ENCODE measurements around the gene C9orf85. TPM values are rescaled to one million over a fixed set of nuclear protein-coding genes. Genes with fewer than 3 reads are reported as not detected.
A peak's percentile ranks its signal among the peaks of the same experiment; 100 is the strongest.

The C9orf85 gene
- total RNA-seq, 1 experiment from 2014 or later: 14.4 TPM

- WGBS (ENCODE audit: extremely low coverage, insufficient read length, low lambda C conversion rate): no CpG with 5 or more reads among the region's 4 CpGs
Measured at GRCh38 chr9:71891557-71892189, 19.8 kb upstream of the C9orf85 start.

More at GRCh38 chr9:71891557-71892189, 19.8 kb upstream of the C9orf85 start:
- no peak overlapping the region for H3T11ph ChIP-seq (ENCODE audit: low read length)
- no peak overlapping the region for H2BK15ac ChIP-seq (ENCODE audit: low read depth, low read length)
- H2BK12ac ChIP-seq (ENCODE audit: insufficient read length, low read depth, low read length): no peak overlapping the region
- no peak overlapping the region for H3K4ac ChIP-seq (ENCODE audit: low read depth, low read length)
- H3K36me3 Mint-ChIP-seq (ENCODE audit: insufficient read depth in 1 of 3, low read depth in 3 of 3): peaks cover 2 to 19% (median 12%) of the 10 kb centered on the region in 3 experiments; a peak in 4 of 7 replicates
- no peak overlapping the region for H3K18ac ChIP-seq (ENCODE audit: insufficient read length, low read depth, low read length)
- no peaks in the 10 kb centered on the region for H3K27me3 Mint-ChIP-seq (ENCODE audit: low read depth)
- no peak overlapping the region for H2AK5ac ChIP-seq (ENCODE audit: insufficient read length, low read length)
- H3K4me2 ChIP-seq (ENCODE audit: insufficient read depth, insufficient read length, low read length): no peak overlapping the region
- DNase-seq: no peak
- no peaks in the 10 kb centered on the region for H3K27me3 ChIP-seq (ENCODE audit: insufficient read depth, low read length)
- H3K27ac Mint-ChIP-seq: peak overlapping the region in 1 of 3 experiments; percentile 54; a peak in 2 of 7 replicates
- H4K20me1 ChIP-seq (ENCODE audit: control insufficient read depth, insufficient read depth, insufficient read length): no peaks in the 10 kb centered on the region
- H2AFZ ChIP-seq (ENCODE audit: low read length): no peak overlapping the region
- no peak overlapping the region for H2BK20ac ChIP-seq (ENCODE audit: low read depth, low read length, poor library complexity, severe bottlenecking)
- no peak for TF ChIP-seq CTCF (conservative IDR thresholded peaks at IDR 0.05)
- no peaks in the 10 kb centered on the region for H3K9me3 ChIP-seq (ENCODE audit: control insufficient read depth, low read depth, low read length)
- no peak overlapping the region for H3K9ac ChIP-seq (ENCODE audit: extremely low read depth, insufficient read length, low read length)
- no peaks in the 10 kb centered on the region; the same call in 1 of the 2 replicates for H3K4me1 ChIP-seq (ENCODE audit: insufficient read depth, low read length)
- H3K23ac ChIP-seq (ENCODE audit: insufficient read length, low read depth, low read length): no peak overlapping the region
- no peaks in the 10 kb centered on the region for H3K9me3 Mint-ChIP-seq
- H3K56ac ChIP-seq (ENCODE audit: insufficient read length, low read depth, low read length): no peak overlapping the region
- peaks cover 61% of the 10 kb centered on the region; the same call in 1 of the 2 replicates for H3K79me2 ChIP-seq (ENCODE audit: insufficient read depth, low read length)
- H2BK120ac ChIP-seq (ENCODE audit: low read depth, low read length, poor library complexity, severe bottlenecking): no peak overlapping the region
- H3K23me2 ChIP-seq (ENCODE audit: insufficient read length, low read depth, low read length, poor library complexity, severe bottlenecking): no peaks in the 10 kb centered on the region
- no peak overlapping the region for H3K27ac ChIP-seq (ENCODE audit: insufficient read length, low read depth, low read length)
- no peak overlapping the region for H4K8ac ChIP-seq (replicated peaks; ENCODE audit: insufficient read length, low read depth, low read length)
- no peak overlapping the region for H2BK5ac ChIP-seq (ENCODE audit: insufficient read length, low read length)
- no peak overlapping the region for H3K14ac ChIP-seq (ENCODE audit: insufficient read depth, low read length)
- H3K4me3 Mint-ChIP-seq: no peak overlapping the region
- peaks cover 29 to 46% of the 10 kb centered on the region in 2 experiments for H3K4me1 Mint-ChIP-seq
- H3K79me1 ChIP-seq (ENCODE audit: insufficient read depth, low read depth, low read length, poor library complexity, severe bottlenecking): no peaks in the 10 kb centered on the region
- H4K5ac ChIP-seq (ENCODE audit: insufficient read length, low read depth, low read length): no peak overlapping the region
- no peak overlapping the region for H4K91ac ChIP-seq (ENCODE audit: insufficient read length, low read depth, low read length)

All from H9 (cell line).